ENCODE results near the gene PTRH1.

The PTRH1 gene

GRCh38 chr9:127690735-127691134 is 24.7 kb downstream of the PTRH1 start:
- Histone ChIP-seq H3K9me3 (ENCODE audit: low read length) (no peaks in the 10 kb centered on the region), H3K79me2 (ENCODE audit: insufficient read depth, low read length) (no peaks in the 10 kb centered on the region), H4K20me1 (ENCODE audit: insufficient read depth, low read length) (no peaks in the 10 kb centered on the region), H3K4me3 (ENCODE audit: low read depth, low read length, poor library complexity, severe bottlenecking) (no peak overlapping the region), H3K27me3 (ENCODE audit: insufficient read depth, low read length) (no peaks in the 10 kb centered on the region; the same call in none of the 2 replicates), H3F3A (ENCODE audit: insufficient read depth, low read length) (no peaks in the 10 kb centered on the region), H3K9me2 (ENCODE audit: low read depth, low read length) (no peaks in the 10 kb centered on the region), H3K9ac (ENCODE audit: low read length) (no peak overlapping the region), H3K36me3 (ENCODE audit: insufficient read depth, low read length) (no peaks in the 10 kb centered on the region), H3K4me1 (ENCODE audit: insufficient read depth, low read length, severe bottlenecking) (no peaks in the 10 kb centered on the region), H3K4me2 (ENCODE audit: low read length) (no peak overlapping the region), H2AFZ (ENCODE audit: low read length) (no peak overlapping the region), H3K27ac (ENCODE audit: low read depth, low read length, poor library complexity, severe bottlenecking) (no peak overlapping the region)
- TF ChIP-seq EZH2 (IDR thresholded peaks at IDR 0.05; ENCODE audit: borderline replicate concordance, low read length) (no peak), CTCF (IDR thresholded peaks at IDR 0.05; ENCODE audit: low read length) (no peak)

DNA sequence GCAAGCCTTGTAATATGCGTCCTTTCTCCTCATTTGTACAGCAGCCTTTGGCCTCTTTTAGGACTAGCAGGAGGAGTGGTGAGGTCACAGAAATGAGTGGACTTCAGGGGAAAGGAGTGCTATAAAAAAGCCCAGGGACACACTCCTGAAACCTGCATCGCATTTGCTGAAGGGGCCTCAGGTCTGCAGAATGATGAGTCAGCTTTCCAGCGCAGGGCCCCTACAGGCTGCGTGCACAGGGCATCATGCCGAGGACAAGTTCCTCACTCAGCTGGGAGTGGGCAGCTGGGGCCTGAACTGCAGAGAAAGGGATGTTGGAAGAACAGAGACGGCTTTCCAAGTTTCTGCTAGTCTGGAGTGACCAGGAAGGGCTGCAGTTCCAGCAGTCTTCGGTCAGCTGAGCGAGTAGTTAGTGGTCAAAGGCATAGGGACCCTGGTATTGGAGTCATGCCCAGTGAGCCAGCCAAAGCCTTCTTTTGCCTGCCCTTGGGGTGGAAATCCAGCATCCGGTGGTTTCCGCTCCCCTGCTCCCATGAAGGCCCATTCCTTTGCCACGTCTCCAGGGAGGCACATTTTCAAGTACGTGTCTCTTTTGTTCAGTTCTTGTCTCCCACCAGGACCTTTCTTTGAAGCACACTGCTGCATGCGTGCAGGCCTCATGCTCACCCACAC is 26.0 kb downstream of the PTRH1 start:
- H3K4me1 ChIP-seq (ENCODE audit: insufficient read depth, low read length, severe bottlenecking), result no peaks in the 10 kb centered on the region
- H3K79me2 ChIP-seq (ENCODE audit: insufficient read depth, low read length), result no peaks in the 10 kb centered on the region
- no peak overlapping the region for H3K4me2 ChIP-seq (ENCODE audit: low read length)
- H3K9ac ChIP-seq (ENCODE audit: low read length), result no peak overlapping the region
- H3K9me2 ChIP-seq (ENCODE audit: low read depth, low read length), result no peaks in the 10 kb centered on the region
- no peaks in the 10 kb centered on the region for H3F3A ChIP-seq (ENCODE audit: insufficient read depth, low read length)
- H2AFZ ChIP-seq (ENCODE audit: low read length), result no peak overlapping the region
- no peak overlapping the region for H3K27ac ChIP-seq (ENCODE audit: low read depth, low read length, poor library complexity, severe bottlenecking)
- no peaks in the 10 kb centered on the region; the same call in none of the 2 replicates for H3K27me3 ChIP-seq (ENCODE audit: insufficient read depth, low read length)
- no peaks in the 10 kb centered on the region for H3K36me3 ChIP-seq (ENCODE audit: insufficient read depth, low read length)
- no peaks in the 10 kb centered on the region for H3K9me3 ChIP-seq (ENCODE audit: low read length)
- no peak overlapping the region for H3K4me3 ChIP-seq (ENCODE audit: low read depth, low read length, poor library complexity, severe bottlenecking)
- TF ChIP-seq CTCF (IDR thresholded peaks at IDR 0.05; ENCODE audit: low read length), result no peak
- no peaks in the 10 kb centered on the region for H4K20me1 ChIP-seq (ENCODE audit: insufficient read depth, low read length)

- H3K4me1 ChIP-seq (ENCODE audit: insufficient read depth, low read length, severe bottlenecking), result no peaks in the 10 kb centered on the region
- H3K4me3 ChIP-seq (ENCODE audit: low read depth, low read length, poor library complexity, severe bottlenecking), result no peak overlapping the region
- no peaks in the 10 kb centered on the region for H4K20me1 ChIP-seq (ENCODE audit: insufficient read depth, low read length)
- H3K9me3 ChIP-seq (ENCODE audit: low read length), result no peaks in the 10 kb centered on the region
- H3F3A ChIP-seq (ENCODE audit: insufficient read depth, low read length), result no peaks in the 10 kb centered on the region
- H3K4me2 ChIP-seq (ENCODE audit: low read length), result no peak overlapping the region
- H3K27me3 ChIP-seq (ENCODE audit: insufficient read depth, low read length), result no peaks in the 10 kb centered on the region; the same call in 1 of the 2 replicates
- no peaks in the 10 kb centered on the region for H3K9me2 ChIP-seq (ENCODE audit: low read depth, low read length)
- H3K9ac ChIP-seq (ENCODE audit: low read length), result no peak overlapping the region
- no peak overlapping the region for H3K27ac ChIP-seq (ENCODE audit: low read depth, low read length, poor library complexity, severe bottlenecking)
- no peaks in the 10 kb centered on the region for H3K36me3 ChIP-seq (ENCODE audit: insufficient read depth, low read length)
- H3K79me2 ChIP-seq (ENCODE audit: insufficient read depth, low read length), result no peaks in the 10 kb centered on the region
- no peak for TF ChIP-seq CTCF (IDR thresholded peaks at IDR 0.05; ENCODE audit: low read length)
- no peak for TF ChIP-seq EZH2 (IDR thresholded peaks at IDR 0.05; ENCODE audit: borderline replicate concordance, low read length)
- no peak overlapping the region for H2AFZ ChIP-seq (ENCODE audit: low read length)
These were observed 28.7 kb downstream of the PTRH1 start for GRCh38 chr9:127686461-127687393.

Data from OCI-LY1 (cell line).